Small intestine (tissue), 7 donors: ENCODE data around the gene ATXN7. TPM values are rescaled to one million over a fixed set of nuclear protein-coding genes. Genes with fewer than 3 reads are reported as not detected.

ENCODE experiments used
- DNase-seq, 2 donors: peaks; one replicate each; pipeline versions ENCODE4 v3.0.0 to v3.0.0-alpha.2; 2013
- FAIRE-seq: peaks from 2 replicates; lab custom pipeline; 2012; peaks lifted over from hg19 to GRCh38; lab: Jason Lieb, UNC
- H3K27ac ChIP-seq, 3 donors: one replicate each; pipeline ENCODE4 v1.5.1; 2013; ENCODE audit warnings: low read length in 2 of 3, mild to moderate bottlenecking in 2 of 3, control low read depth in 1 of 3, inconsistent platforms in 1 of 3, low read depth in 1 of 3, moderate library complexity in 1 of 3
- H3K27me3 ChIP-seq, 3 donors: one replicate each; pipeline ENCODE4 v1.6.1; 2013; ENCODE audit warnings: low read length in 3 of 3, inconsistent platforms in 1 of 3; ENCODE audit not compliant: control insufficient read depth in 3 of 3, insufficient read depth in 3 of 3
- H3K36me3 ChIP-seq, 3 donors: one replicate each; pipeline ENCODE4 v1.6.1; 2013; ENCODE audit warnings: low read length in 3 of 3, inconsistent platforms in 1 of 3, low read depth in 1 of 3, mild to moderate bottlenecking in 1 of 3, moderate library complexity in 1 of 3; ENCODE audit not compliant: control insufficient read depth in 3 of 3, insufficient read depth in 2 of 3
- H3K4me1 ChIP-seq, 3 donors: one replicate each; pipeline ENCODE4 v1.6.1; 2013; ENCODE audit warnings: low read length in 2 of 3, inconsistent platforms in 1 of 3, low read depth in 1 of 3, mild to moderate bottlenecking in 1 of 3, moderate library complexity in 1 of 3; ENCODE audit not compliant: control insufficient read depth in 3 of 3, insufficient read depth in 2 of 3
- H3K4me3 ChIP-seq, 3 donors: one replicate each; pipeline ENCODE4 v1.5.1; 2013; ENCODE audit warnings: low read length in 3 of 3, control low read depth in 1 of 3, inconsistent platforms in 1 of 3, low read depth in 1 of 3, mild to moderate bottlenecking in 1 of 3, moderate library complexity in 1 of 3
- H3K9me3 ChIP-seq, 2 donors: one replicate each; pipeline ENCODE4 v1.6.1; 2013; ENCODE audit warnings: low read depth in 1 of 2, low read length in 1 of 2; ENCODE audit not compliant: control insufficient read depth in 2 of 2, insufficient read depth in 1 of 2
- WGBS, 3 donors: extraction: QIAGEN DNeasy Blood & Tissue Kit; methylation state at CpG; one replicate each; pipeline ENCODE4 v1.1.7; 2013; 5-methylcytosine and 5-hydroxymethylcytosine counted together
- polyA plus RNA-seq, 4 donors: library from polyadenylated mRNA; stranded (reverse) in 3 of 4; unstranded in 1 of 4; fragments of 200-250 nt in 3 of 4; fragments of 120-200 nt in 1 of 4; gene quantifications; one replicate each; pipeline versions ENCODE4 v1.2.1 to v1.2.3, GENCODE V29; 2013
- donor health status: healthy with polysubstance abuse.
- donor health status: control.
- donor health status: control.
- donor health status: Bipolar disorder and iron deficiency.
- donor health status: healthy.

Gene ATXN7
- polyA plus RNA-seq, 4 donors = 2.4 to 17.0 (median 5.3) TPM

GRCh38 chr3:63969876-63970275 is 106.2 kb downstream of the ATXN7 start:
- Histone ChIP-seq H3K27me3 (no peaks in the 10 kb centered on the region), H3K4me3 (no peak overlapping the region), H3K36me3 (peaks cover 0 to 8% (median 8%) of the 10 kb centered on the region in 3 donors), H3K9me3 (no peaks in the 10 kb centered on the region), H3K4me1 (peaks cover 12 to 66% (median 16%) of the 10 kb centered on the region in 3 donors), H3K27ac (peak overlapping the region in 2 of 3 donors; percentile 19 to 87)
- DNase-seq (peak in 1 of 2 donors; percentile 20), FAIRE-seq (no peak)
- WGBS, 3 donors = 6 to 26% (median 10%) methylated on average over 2 of the region's 2 CpGs

DNA sequence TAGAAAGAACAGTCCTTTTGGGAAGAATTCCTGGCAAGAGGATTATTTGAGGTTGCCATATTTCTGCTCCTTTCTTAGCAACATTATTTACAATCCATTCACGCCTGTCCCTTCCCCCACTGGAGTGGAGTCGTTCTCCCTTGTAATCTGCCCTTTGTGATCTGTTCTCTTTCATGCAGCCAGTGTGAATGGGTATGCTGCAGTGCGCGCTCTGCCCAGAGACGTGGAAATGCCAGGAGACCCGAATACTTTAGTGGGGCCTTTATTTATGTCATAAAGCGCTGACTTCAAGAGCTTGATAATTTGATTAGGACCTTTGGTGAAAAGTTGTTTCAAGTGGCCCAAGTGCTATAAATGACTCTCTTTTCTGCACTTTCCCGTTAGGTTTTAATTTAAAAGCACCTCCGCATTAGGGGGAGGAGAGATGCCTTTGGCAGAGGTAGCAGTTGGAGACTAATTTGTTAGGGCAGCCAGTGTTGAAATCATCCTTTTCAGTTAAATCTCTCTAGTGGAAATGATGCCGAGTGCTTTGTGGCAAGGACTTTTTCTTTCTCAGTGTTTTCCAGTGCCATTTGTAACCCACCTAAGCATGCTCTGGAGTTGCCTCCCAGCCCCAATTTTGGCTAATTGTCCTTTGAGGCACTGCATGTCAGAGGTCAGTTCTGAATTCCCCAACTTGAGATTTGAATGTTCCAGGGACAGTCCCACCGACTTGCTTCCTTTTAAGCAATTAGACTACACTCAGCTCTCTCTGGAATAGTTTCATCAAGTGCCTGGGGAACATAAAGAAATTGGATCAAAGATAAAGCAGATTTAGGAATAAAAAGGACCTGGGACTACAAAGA is 107.2 kb downstream of the ATXN7 start:
- Histone ChIP-seq H3K27me3 (no peaks in the 10 kb centered on the region), H3K36me3 (peaks cover 0 to 10% (median 8%) of the 10 kb centered on the region in 3 donors), H3K27ac (peak overlapping the region in 2 of 3 donors; percentile 71 to 87), H3K4me1 (peaks cover 14 to 59% (median 16%) of the 10 kb centered on the region in 3 donors), H3K9me3 (no peaks in the 10 kb centered on the region), H3K4me3 (no peak overlapping the region)
- FAIRE-seq = no peak
- DNase-seq = peak in 1 of 2 donors; percentile 40
- 56 to 61% (median 57%) methylated on average over 11 of the region's 11 CpGs for WGBS, 3 donors

- 60 to 68% (median 67%) methylated on average over 2 of the region's 2 CpGs for whole genome bisulfite sequencing, 3 donors
- no peak overlapping the region for H3K27ac ChIP-seq
- peaks cover 0 to 11% (median 10%) of the 10 kb centered on the region in 3 donors for H3K36me3 ChIP-seq
- H3K27me3 ChIP-seq = no peaks in the 10 kb centered on the region
- H3K4me3 ChIP-seq = no peak overlapping the region
- FAIRE-seq = no peak
- no peak for DNase-seq
- no peaks in the 10 kb centered on the region for H3K9me3 ChIP-seq
- H3K4me1 ChIP-seq = peaks cover 9 to 47% (median 11%) of the 10 kb centered on the region in 3 donors
These were observed 108.5 kb downstream of the ATXN7 start for GRCh38 chr3:63972196-63972595.

DNA sequence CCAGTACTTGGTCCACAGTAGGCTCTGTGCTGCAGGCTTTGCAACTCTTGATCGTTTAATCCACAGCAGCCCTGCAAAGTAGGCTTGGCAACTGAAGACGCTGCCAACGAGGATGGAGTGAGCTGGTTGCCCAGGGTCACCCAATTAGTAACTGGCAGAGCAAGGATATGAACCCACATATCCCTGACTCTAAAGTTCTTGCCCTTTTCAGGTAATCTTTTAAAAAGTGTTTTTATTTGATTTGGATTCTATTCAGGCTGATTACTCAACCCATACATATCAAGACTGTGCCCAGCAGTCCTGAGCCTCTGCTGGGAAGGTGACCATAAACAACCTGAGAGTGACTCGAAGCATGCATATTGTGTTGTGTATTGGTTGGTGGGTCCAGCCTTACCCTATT is 109.3 kb downstream of the ATXN7 start:
- Histone ChIP-seq H3K4me3 (no peak overlapping the region), H3K4me1 (peaks cover 9 to 41% (median 15%) of the 10 kb centered on the region in 3 donors), H3K36me3 (peaks cover 0 to 11% (median 10%) of the 10 kb centered on the region in 3 donors), H3K9me3 (no peaks in the 10 kb centered on the region), H3K27me3 (no peaks in the 10 kb centered on the region), H3K27ac (no peak overlapping the region)
- no peak for FAIRE-seq
- 64 to 75% (median 73%) methylated on average over 4 of the region's 4 CpGs for WGBS, 3 donors
- DNase-seq = no peak

DNA sequence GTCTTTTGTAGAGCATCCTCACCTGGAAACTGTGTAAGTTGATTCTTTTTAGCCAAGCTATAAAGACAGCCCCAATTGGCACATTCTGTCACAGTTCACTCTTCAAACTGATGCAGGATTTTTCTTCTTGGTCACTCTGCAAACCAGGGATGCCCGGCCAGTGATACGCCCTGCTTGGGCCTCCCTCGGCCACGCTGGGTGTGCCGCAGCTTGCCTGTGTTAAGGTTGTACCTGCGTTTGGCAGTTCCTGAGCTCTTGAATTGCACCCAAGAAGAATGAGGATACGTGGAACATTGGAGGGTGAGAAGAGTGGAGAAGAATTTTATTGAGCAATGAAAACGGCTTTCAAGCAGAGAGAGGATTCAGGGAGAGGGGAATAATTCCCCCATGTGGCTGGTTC is 109.7 kb downstream of the ATXN7 start:
- WGBS, 3 donors = 95 to 98% (median 96%) methylated on average over 8 of the region's 8 CpGs
- H3K36me3 ChIP-seq = peaks cover 0 to 11% (median 10%) of the 10 kb centered on the region in 3 donors

DNA sequence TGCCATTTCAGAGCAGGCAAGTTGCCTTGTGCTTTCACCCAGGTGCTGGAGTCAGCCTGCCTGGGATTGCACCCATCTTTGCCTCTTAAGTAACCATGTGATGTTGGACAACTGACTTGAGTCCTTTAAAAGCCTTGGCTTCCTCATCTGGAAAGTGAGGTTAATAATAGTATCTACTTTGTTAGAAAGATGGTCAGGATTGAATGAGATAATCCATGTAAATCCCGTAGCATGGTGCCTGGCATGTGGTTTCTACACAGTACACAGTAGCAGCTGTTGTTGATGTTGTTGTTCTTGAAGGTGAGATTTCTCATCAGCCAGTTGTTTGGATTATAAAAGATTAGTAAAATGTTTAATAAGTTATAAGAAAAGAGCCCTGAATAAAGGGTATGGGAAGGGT is 110.8 kb downstream of the ATXN7 start:
- H3K4me1 ChIP-seq = peaks cover 9 to 30% (median 16%) of the 10 kb centered on the region in 3 donors

More for the DNA sequence above, 109.7 kb downstream of the ATXN7 start:
- Histone ChIP-seq H3K27ac (no peak overlapping the region), H3K4me3 (no peak overlapping the region), H3K27me3 (no peaks in the 10 kb centered on the region), H3K4me1 (peaks cover 9 to 38% (median 16%) of the 10 kb centered on the region in 3 donors), H3K9me3 (no peaks in the 10 kb centered on the region)
- DNase-seq (no peak), FAIRE-seq (no peak)

DNA sequence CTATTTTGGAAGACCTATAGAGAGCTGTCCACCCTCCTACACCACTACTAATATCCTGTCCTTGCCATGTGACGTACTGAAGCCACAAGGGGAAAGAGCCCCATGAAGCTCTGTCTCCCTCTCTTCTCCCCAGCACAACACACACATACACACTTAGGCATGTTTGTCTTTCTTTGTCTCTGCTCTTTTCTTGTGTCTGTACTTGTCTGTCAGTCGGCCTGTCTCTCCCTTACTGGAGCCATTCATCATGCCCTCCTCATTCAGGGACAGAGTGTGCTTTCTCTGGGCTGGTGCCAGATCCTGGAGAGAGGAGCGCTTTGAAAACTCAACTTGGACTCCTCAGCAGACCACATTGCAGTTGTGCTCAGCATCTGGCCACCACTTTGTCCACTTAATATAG is 112.1 kb downstream of the ATXN7 start:
- no peaks in the 10 kb centered on the region for H3K27me3 ChIP-seq
- H3K4me1 ChIP-seq = peaks cover 5 to 17% (median 13%) of the 10 kb centered on the region in 3 donors
- 69 to 84% (median 72%) methylated on average over 3 of the region's 3 CpGs for WGBS, 3 donors
- DNase-seq = no peak
- H3K36me3 ChIP-seq = peaks cover 0 to 16% (median 10%) of the 10 kb centered on the region in 3 donors
- H3K27ac ChIP-seq = no peak overlapping the region
- H3K9me3 ChIP-seq = no peaks in the 10 kb centered on the region
- no peak overlapping the region for H3K4me3 ChIP-seq
- FAIRE-seq = no peak

More for the DNA sequence above, 110.8 kb downstream of the ATXN7 start:
- Histone ChIP-seq H3K27ac (no peak overlapping the region), H3K36me3 (peaks cover 0 to 11% (median 10%) of the 10 kb centered on the region in 3 donors), H3K27me3 (no peaks in the 10 kb centered on the region), H3K9me3 (no peaks in the 10 kb centered on the region), H3K4me3 (no peak overlapping the region)
- DNase-seq (no peak), FAIRE-seq (no peak)
- 83 to 88% (median 87%) methylated on average over 1 of the region's 1 CpG for WGBS, 3 donors

DNA sequence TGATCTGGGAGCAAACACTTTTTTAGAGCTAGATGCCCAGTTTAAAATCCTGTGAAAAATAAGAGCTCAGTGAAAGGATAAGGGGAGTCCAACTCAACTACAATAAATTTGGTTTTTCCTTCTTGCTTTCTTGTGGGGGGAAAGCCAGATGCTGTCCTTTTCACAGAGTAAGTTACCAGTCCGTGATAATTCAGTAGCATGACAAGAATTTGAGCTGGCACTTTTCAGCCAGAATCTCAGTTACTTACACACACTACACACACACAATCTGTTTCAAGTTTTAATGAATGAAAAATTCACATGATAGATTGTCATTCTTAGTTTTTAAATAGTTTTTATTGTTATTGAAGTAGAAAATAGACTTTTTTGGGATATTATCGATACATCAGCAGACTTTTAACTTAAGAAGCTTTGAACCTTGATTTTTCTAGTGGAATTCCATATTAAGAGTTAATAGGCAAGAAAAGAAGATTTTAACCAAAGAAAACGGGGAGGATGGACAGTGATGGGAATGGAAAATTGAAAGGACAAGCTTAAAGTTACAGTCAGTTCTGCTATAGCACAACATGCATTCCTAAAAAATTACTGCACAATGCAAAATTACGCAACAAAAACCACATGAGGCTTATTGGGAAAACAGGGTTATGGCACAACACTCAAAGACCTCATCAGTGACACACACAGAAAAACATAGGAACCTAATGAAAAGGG is 112.6 kb downstream of the ATXN7 start:
- WGBS, 3 donors = 87 to 93% (median 88%) methylated on average over 4 of the region's 4 CpGs
- no peak for FAIRE-seq
- no peak for DNase-seq
- H3K36me3 ChIP-seq = peaks cover 0 to 21% (median 13%) of the 10 kb centered on the region in 3 donors
- no peaks in the 10 kb centered on the region for H3K27me3 ChIP-seq
- H3K4me3 ChIP-seq = no peak overlapping the region
- H3K4me1 ChIP-seq = peaks cover 2 to 12% (median 7%) of the 10 kb centered on the region in 3 donors
- H3K27ac ChIP-seq = no peak overlapping the region
- H3K9me3 ChIP-seq = no peaks in the 10 kb centered on the region
